Globus pallidus (tissue), 1 donor: Measurements from ENCODE around the gene PDE11A.
A peak's percentile ranks its signal among the peaks of the same experiment; 100 is the strongest.
"Not testable (repeated sequence)": the region's sequence is repeated elsewhere in the genome, so short reads cannot be mapped to it uniquely, and the experiment has no call there.

Source experiments
- DNase-seq: peaks from one replicate; pipeline ENCODE4 v3.0.0-alpha.2; 2015; ENCODE audit warnings: low spot score

PDE11A gene

GRCh38 chr2:178072383-178073301 is at the start of gene PDE11A:
Gene PDE11A (minus strand): TSS chr2:178072777. CDS start chr2:178072437, 340 bp downstream.
- DNase-seq: no peak

GRCh38 chr2:178119179-178119922 is 46.8 kb upstream of the PDE11A start:
- DNase-seq: no peak

GRCh38 chr2:178117725-178118124 is 45.1 kb upstream of the PDE11A start:
- no peak for DNase-seq

GRCh38 chr2:178115271-178115670 is 42.7 kb upstream of the PDE11A start:
- no peak for DNase-seq

- DNase-seq: no peak
Measured at GRCh38 chr2:178114462-178114861, 41.9 kb upstream of the PDE11A start.

GRCh38 chr2:178112202-178113152 is 39.9 kb upstream of the PDE11A start, which contains the start of gene RBM45:
Gene RBM45 (plus strand): TSS chr2:178112437. CDS start chr2:178112547, 110 bp downstream.
- DNase-seq: peak; percentile 79

- DNase-seq: no peak
Measured at GRCh38 chr2:178111743-178112142, 39.2 kb upstream of the PDE11A start.

GRCh38 chr2:178110681-178111080 is 38.1 kb upstream of the PDE11A start:
- DNase-seq: no peak

- DNase-seq: peak; percentile 46
Measured at GRCh38 chr2:178109813-178110212, 37.2 kb upstream of the PDE11A start.

- no peak for DNase-seq
Measured at GRCh38 chr2:178108176-178108575, 35.6 kb upstream of the PDE11A start.

GRCh38 chr2:178106053-178106452 is 33.5 kb upstream of the PDE11A start:
- DNase-seq: no peak

- no peak for DNase-seq
Measured at GRCh38 chr2:178105566-178105965, 33.0 kb upstream of the PDE11A start.

GRCh38 chr2:178101321-178102079 is 28.9 kb upstream of the PDE11A start:
- DNase-seq: no peak

- DNase-seq: no peak
Measured at GRCh38 chr2:178093471-178093870, 20.9 kb upstream of the PDE11A start.

GRCh38 chr2:178088774-178089270 is 16.2 kb upstream of the PDE11A start:
- no peak for DNase-seq

- no peak for DNase-seq
Measured at GRCh38 chr2:178084273-178084672, 11.7 kb upstream of the PDE11A start.

GRCh38 chr2:178082408-178083045 is 9.9 kb upstream of the PDE11A start:
- DNase-seq: no peak

- DNase-seq: not testable (repeated sequence)
Measured at GRCh38 chr2:178079279-178079678, 6.7 kb upstream of the PDE11A start.

GRCh38 chr2:178076130-178076529 is 3.6 kb upstream of the PDE11A start:
- no peak for DNase-seq

GRCh38 chr2:178075006-178075326 is 2.4 kb upstream of the PDE11A start:
- DNase-seq: no peak
